GM21360 (cell line): ENCODE results near the gene CGN.

Experiments
- ATAC-seq: cut with Tn5 transposase; IDR thresholded peaks from one replicate; pipeline ENCODE4 v1.9.1; 2021; ENCODE audit warnings: mild to moderate bottlenecking, moderate library complexity; ENCODE audit not compliant: unreplicated experiment

CGN gene, protein sequence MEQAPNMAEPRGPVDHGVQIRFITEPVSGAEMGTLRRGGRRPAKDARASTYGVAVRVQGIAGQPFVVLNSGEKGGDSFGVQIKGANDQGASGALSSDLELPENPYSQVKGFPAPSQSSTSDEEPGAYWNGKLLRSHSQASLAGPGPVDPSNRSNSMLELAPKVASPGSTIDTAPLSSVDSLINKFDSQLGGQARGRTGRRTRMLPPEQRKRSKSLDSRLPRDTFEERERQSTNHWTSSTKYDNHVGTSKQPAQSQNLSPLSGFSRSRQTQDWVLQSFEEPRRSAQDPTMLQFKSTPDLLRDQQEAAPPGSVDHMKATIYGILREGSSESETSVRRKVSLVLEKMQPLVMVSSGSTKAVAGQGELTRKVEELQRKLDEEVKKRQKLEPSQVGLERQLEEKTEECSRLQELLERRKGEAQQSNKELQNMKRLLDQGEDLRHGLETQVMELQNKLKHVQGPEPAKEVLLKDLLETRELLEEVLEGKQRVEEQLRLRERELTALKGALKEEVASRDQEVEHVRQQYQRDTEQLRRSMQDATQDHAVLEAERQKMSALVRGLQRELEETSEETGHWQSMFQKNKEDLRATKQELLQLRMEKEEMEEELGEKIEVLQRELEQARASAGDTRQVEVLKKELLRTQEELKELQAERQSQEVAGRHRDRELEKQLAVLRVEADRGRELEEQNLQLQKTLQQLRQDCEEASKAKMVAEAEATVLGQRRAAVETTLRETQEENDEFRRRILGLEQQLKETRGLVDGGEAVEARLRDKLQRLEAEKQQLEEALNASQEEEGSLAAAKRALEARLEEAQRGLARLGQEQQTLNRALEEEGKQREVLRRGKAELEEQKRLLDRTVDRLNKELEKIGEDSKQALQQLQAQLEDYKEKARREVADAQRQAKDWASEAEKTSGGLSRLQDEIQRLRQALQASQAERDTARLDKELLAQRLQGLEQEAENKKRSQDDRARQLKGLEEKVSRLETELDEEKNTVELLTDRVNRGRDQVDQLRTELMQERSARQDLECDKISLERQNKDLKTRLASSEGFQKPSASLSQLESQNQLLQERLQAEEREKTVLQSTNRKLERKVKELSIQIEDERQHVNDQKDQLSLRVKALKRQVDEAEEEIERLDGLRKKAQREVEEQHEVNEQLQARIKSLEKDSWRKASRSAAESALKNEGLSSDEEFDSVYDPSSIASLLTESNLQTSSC

DNA sequence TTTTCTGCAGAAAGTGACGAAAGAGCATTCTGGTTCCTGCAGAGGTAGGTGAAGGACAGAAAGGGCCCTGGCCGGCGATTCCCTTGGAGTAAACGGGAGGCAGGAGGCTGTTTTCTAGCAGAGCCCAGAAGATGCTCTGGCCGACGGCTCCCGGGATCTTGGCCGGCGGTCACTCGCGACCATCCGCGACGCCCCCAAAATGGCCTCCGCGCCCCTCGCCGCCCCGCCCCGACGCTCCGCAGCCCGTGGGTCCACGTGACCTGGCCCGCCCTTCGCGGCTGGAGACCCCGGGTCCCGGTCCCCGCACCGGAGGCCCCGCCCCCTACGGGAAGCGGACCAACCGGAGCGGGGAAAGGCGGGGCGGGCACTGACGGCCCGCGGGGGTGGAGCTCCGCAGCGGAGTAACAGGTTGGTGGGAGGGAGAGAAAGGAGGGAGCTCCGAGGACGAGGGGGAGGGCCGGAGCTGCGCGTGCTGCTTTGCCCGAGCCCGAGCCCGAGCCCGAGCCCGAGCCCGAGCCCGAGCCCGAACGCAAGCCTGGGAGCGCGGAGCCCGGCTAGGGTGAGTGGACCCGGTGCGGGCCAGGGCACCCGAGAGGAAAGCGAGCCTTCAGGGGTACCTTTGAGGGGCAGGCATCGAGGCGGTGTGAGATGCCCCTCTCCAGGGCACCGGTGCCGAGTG is at the start of gene CGN:
TSS of gene CGN (plus strand) at position 431 of the 679 bp plus-strand sequence. CDS start 7,133 bp downstream, outside the sequence.
- peak; percentile 67 for ATAC-seq

DNA sequence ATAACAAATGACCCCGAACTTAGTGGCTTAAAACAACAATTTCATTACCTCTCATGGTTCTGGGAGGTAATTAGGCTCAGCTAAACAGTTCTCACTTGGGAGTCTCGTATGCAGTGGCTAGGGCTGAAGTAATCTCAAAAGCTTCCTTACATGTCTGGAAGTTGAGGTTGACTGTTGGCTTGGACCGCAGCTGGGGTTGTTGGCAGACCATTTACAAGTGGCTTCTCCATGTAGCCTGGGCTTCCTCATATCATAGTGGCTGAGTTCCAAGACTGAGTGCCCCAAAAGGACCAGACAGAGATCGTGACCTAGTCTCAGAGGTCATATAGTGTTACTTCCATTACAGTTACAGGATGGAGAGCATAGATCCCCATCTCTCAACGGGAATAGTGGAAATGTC is 49.5 kb upstream of the CGN start:
- no peak for ATAC-seq

GRCh38 chr1:151465026-151465425 is 46.2 kb upstream of the CGN start:
- no peak for ATAC-seq

DNA sequence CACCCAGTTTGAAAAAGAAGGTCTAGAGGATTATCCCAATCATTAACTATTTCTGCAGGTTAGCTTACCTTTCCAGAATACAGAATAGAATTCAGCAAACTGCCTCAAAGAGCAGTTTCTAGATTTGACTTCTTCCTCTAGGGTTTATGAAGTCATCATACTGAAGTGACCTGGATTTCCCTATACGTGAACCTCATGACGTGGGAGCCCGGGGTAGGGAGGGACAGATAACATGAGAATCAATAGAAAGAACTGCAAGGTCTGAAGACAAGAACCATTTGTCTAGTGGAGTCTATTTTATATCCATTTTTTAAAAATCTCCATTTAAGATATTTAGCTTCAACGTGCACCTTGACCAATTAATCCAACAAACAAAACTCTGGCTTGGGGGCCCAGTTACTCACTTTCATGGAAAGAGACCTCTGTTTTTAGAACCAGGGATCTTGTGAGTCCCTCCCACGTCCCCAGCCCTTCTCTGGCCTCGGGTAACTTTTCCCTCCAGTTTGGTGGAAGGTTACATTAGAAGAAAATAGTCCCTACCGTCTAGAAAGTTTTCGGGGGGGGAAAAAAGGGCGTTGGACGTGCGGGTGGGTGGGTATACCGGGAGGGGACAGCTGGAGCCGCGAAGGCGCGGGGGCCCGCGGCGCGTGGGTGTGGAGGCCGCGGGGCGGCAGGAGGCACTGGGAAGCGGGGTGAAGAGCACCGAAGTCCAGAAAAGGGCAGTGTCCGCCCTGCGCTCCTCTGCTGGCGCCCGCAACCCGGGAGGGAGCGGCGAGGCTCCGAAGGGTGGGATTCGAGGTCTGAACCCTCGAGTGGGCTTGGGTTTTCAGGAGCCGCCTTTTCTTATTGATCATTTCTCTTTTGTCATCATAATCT is 38.1 kb upstream of the CGN start:
- ATAC-seq = no peak

- ATAC-seq = no peak
Measured at GRCh38 chr1:151474745-151475144, 36.4 kb upstream of the CGN start.

- peak; percentile 86 for ATAC-seq
Measured at GRCh38 chr1:151475175-151475574, 36.0 kb upstream of the CGN start.

- ATAC-seq = no peak
Measured at GRCh38 chr1:151476083-151476482, 35.1 kb upstream of the CGN start.

- ATAC-seq = no peak
Measured at GRCh38 chr1:151477066-151477465, 34.1 kb upstream of the CGN start.

DNA sequence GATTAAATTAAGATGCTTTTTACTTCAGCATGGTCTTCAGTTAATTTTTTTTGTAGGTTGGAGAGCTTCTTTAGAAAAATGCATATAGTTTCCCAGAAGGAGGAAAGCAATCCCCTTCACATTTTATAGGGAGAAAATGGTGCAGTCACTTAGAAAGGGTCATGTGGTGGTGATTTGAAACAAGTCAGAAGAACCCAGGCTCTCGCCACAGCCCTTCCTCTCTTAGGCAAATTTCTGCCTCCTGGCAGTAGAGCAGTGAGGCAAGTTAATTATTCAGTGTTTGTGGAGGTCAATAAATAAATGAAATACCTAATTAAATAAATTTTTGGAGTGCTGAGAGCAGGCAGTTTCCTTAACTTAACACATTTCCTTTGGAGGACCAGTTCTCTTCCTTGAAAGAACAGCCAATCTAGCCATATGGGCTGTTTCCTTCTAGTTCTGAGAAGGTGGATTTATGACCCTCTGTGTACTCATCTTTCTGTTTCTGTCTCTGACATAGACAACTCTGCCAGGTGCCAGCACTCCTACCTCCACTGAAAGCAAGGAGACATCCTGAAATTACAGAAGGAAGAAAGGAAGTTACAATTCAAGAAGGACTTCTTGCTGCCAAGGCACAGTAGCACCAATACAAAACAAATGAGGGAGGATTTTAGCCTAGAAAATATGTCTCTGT is 32.9 kb upstream of the CGN start:
- ATAC-seq = no peak

DNA sequence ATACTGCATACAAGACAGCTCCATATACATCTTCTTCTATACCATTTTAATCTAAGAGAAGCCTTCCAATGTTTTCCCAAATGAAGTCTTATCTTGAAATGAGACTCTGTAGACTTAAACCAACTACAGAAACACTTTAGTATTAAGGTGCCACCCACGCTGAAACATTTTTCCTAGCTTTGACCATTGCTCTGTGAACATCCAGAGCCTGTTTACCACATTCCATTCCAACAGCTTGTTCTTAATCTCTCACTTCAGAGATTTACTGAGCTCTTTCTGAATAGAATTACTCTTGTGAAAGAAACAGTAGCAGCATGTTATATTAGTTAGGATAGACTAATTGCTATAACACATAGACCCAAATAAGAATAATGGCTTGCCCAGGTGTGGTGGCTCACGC is 32.3 kb upstream of the CGN start:
- ATAC-seq = no peak

- no peak for ATAC-seq
Measured at GRCh38 chr1:151479462-151479861, 31.7 kb upstream of the CGN start.

- ATAC-seq = no peak
Measured at GRCh38 chr1:151482017-151482416, 29.2 kb upstream of the CGN start.

GRCh38 chr1:151485685-151486255 is 25.4 kb upstream of the CGN start:
- ATAC-seq = no peak

GRCh38 chr1:151486557-151486956 is 24.6 kb upstream of the CGN start:
- ATAC-seq = no peak

GRCh38 chr1:151491641-151492040 is 19.5 kb upstream of the CGN start:
- no peak for ATAC-seq

DNA sequence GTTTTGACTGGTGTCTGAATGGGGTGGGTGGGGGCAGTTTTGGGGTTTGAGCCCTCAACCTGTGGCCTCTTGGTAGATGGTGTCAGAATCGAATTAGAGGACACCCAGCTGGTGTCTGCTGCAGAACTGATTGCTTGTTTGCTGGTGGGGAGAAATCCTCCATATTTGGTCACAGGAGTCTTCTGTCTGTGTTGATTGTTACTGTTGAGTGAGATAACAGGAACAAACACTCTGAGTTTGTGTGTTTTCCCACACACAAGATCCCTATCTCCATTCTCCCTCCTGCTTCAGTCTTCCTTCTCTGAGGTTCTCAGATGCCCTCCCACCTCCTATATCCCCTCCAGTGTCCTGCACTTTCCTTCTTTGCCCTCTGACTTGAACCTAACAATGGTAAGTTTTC is 19.1 kb upstream of the CGN start:
- no peak for ATAC-seq

DNA sequence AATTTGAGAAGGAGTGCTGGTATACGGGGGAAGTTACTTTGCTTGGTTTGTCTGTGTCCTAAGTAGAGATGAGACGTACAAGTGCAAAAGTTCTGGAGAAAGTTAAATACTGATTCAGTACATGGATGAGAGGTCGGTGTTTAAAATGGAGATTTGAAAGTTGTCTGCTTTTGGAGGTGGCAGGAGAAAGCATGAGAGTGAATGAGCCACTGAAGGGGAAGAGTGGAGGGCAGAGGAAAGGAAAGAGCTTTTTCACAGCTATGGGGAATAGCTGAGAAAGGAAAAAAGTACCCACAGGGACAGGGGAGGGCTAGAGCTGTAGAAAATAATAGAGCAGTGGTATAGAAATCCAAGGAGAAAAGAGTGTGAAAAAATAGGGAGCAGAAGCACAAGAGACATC is 18.1 kb upstream of the CGN start:
- no peak for ATAC-seq

DNA sequence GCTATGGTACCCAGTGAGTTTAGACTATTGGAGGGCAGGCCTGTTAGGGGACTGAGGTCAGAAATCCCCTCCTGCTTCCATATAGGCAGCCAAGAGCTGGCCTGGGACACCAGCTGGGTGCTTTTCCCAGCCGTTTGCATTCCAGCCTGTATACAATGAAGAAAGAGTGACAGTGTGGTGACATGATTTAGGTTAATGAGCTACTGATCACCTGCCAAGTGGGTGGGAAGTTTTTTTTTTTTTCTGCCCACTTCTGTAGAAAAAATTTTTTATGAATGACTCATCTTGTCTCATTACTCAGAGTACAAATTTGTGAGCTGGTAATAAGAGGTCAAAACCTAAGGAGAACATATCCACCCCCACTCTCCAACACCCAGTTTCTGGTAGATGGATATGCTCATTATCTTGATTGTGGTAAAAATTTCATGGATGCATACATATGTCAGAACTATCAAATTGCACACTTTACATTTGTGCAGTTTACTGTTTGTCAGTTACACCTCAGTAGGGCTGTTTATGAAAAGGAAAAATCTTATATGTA is 16.4 kb upstream of the CGN start:
- no peak for ATAC-seq

- ATAC-seq = no peak
Measured at GRCh38 chr1:151495316-151495715, 15.9 kb upstream of the CGN start.
